Stomach (tissue), 4 donors: Measurements from ENCODE around the gene MON1A.

Experiments used
- EP300 ChIP-seq: sonication (generic); formaldehyde crosslinking; IDR thresholded peaks from one replicate; pipeline ENCODE4 v1.6.1; 2017; ENCODE audit warnings: antibody characterized with exemption
- POLR2A ChIP-seq, 4 donors: fragments of 450-650 bp; IDR thresholded peaks; one replicate each; pipeline ENCODE4 v1.6.1; 2016; ENCODE audit warnings: antibody characterized with exemption in 4 of 4, control low read depth in 2 of 4, mild to moderate bottlenecking in 1 of 4, moderate library complexity in 1 of 4
- POLR2AphosphoS5 ChIP-seq, 3 donors: sonication (generic); formaldehyde crosslinking; IDR thresholded peaks; one replicate each; pipeline ENCODE4 v1.6.1; 2016; ENCODE audit warnings: antibody characterized with exemption in 3 of 3
- TF ChIP-seq, protein P1 (sequence below), 7 experiments: fragments of 450-650 bp in 4 of 7; fragments of 200-600 bp in 3 of 7; sonication (generic) in 3 of 7; IDR thresholded peaks; one replicate each; pipeline ENCODE4 v1.5.1; 2016 to 2019; ENCODE audit warnings: antibody characterized with exemption in 7 of 7, control low read depth in 2 of 7, mild to moderate bottlenecking in 1 of 7

DNA sequence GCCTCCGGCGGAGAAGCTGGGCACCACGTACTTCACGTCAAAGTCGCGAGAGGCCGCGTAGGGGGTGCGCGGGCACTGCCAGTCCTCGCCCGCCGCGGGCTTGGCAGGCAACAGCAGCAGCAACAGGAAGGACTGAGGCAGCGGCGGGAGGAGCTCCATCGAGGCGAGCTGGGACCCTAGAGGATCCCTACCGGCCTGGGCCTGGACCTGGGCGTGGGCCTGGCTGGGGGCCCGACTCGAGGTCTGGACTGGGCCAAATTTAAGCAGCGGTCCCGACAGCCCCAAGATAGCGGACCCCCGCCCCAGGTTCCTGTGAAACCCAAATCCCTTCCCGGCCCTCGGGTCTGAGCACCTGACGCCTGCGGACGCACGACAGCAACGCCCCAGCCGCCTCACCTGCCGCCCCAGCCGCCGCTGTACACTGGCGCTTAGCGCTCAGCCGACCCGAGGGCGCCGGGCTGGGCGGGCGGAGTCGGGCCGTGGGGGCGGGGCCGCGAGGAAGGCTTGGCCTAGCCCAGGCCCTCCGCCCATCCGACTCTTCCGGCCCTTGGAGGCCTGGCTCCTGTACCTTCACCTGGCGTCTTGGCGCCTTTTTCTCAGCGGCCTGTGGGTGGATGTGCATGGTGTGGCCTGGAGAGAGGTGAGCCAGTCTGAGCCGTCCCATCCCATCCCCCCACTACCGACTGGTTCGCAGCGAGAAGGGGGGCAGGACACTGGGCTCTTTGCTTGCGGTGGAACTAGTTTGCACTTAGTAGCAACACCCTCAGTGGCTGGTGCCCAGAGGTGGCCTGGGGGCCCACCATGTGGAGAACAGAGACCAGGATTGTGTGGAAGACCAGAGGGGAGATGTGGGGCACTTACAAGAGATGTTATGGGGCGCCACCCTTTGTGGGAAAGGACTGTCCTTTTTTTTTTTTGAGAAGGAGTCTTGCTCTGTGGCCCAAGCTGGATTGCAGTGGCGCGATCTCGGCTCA is 25.9 kb downstream of the MON1A start, which contains the start of gene MST1R:
- TF ChIP-seq, protein P1, sequence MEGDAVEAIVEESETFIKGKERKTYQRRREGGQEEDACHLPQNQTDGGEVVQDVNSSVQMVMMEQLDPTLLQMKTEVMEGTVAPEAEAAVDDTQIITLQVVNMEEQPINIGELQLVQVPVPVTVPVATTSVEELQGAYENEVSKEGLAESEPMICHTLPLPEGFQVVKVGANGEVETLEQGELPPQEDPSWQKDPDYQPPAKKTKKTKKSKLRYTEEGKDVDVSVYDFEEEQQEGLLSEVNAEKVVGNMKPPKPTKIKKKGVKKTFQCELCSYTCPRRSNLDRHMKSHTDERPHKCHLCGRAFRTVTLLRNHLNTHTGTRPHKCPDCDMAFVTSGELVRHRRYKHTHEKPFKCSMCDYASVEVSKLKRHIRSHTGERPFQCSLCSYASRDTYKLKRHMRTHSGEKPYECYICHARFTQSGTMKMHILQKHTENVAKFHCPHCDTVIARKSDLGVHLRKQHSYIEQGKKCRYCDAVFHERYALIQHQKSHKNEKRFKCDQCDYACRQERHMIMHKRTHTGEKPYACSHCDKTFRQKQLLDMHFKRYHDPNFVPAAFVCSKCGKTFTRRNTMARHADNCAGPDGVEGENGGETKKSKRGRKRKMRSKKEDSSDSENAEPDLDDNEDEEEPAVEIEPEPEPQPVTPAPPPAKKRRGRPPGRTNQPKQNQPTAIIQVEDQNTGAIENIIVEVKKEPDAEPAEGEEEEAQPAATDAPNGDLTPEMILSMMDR (IDR thresholded peaks at IDR 0.05) = peak in 1 of 7 experiments; percentile 3
- TF ChIP-seq POLR2A (IDR thresholded peaks at IDR 0.05) (peak in 1 of 4 donors; percentile 85), POLR2AphosphoS5 (IDR thresholded peaks at IDR 0.05) (peak in 2 of 3 donors; percentile 95 to 96), EP300 (no peak)
